Liver (tissue), 9 donors: ENCODE data around the gene SORCS2. TPM values are rescaled to one million over a fixed set of nuclear protein-coding genes. Genes with fewer than 3 reads are reported as not detected.

Experiments
- DNase-seq: peaks from one replicate; pipeline ENCODE4 v3.0.0-alpha.2; 2017; ENCODE audit warnings: low spot score
- H3K27ac ChIP-seq, 2 donors: one replicate each; pipeline ENCODE4 v1.7.0; 2013; ENCODE audit warnings: inconsistent platforms in 2 of 2, low read length in 2 of 2, control low read depth in 1 of 2, low read depth in 1 of 2, mild to moderate bottlenecking in 1 of 2
- H3K27me3 ChIP-seq, 4 donors: one replicate each; pipeline versions ENCODE4 v1.6.1 to v1.7.0; 2013; ENCODE audit warnings: low read length in 3 of 4, inconsistent platforms in 1 of 4, mild to moderate bottlenecking in 1 of 4, moderate library complexity in 1 of 4; ENCODE audit not compliant: control insufficient read depth in 4 of 4, insufficient read depth in 4 of 4
- H3K36me3 ChIP-seq, 4 donors: one replicate each; pipeline versions ENCODE4 v1.6.1 to v1.7.0; 2013; ENCODE audit warnings: low read length in 3 of 4, mild to moderate bottlenecking in 3 of 4, low read depth in 1 of 4, moderate library complexity in 1 of 4; ENCODE audit not compliant: control insufficient read depth in 4 of 4, insufficient read depth in 3 of 4
- H3K4me1 ChIP-seq, 4 donors: one replicate each; pipeline versions ENCODE4 v1.6.1 to v1.7.0; 2013; ENCODE audit warnings: low read length in 3 of 4, mild to moderate bottlenecking in 3 of 4, moderate library complexity in 1 of 4; ENCODE audit not compliant: control insufficient read depth in 4 of 4, insufficient read depth in 4 of 4
- H3K4me3 ChIP-seq, 3 donors: one replicate each; pipeline versions ENCODE4 v1.6.1 to v1.7.0; 2013; ENCODE audit warnings: low read length in 3 of 3, control low read depth in 1 of 3, low read depth in 1 of 3, mild to moderate bottlenecking in 1 of 3
- H3K9ac ChIP-seq, 2 donors: one replicate each; pipeline ENCODE4 v1.7.0; 2013; ENCODE audit warnings: low read length in 2 of 2, mild to moderate bottlenecking in 2 of 2, moderate library complexity in 2 of 2, control low read depth in 1 of 2, low read depth in 1 of 2
- H3K9me3 ChIP-seq, 4 donors: one replicate each; pipeline versions ENCODE4 v1.6.1 to v1.7.0; 2013; ENCODE audit warnings: low read length in 3 of 4; ENCODE audit not compliant: control insufficient read depth in 4 of 4
- CTCF ChIP-seq: fragments of 150-350 bp; IDR thresholded peaks from 2 replicates; pipeline ENCODE4 v1.5.1; 2017; ENCODE audit warnings: improper control_type of control experiment, low read depth, low read length; ENCODE audit not compliant: missing input control
- EGR1 ChIP-seq, 2 donors: IDR thresholded peaks; 2 replicates each; pipeline ENCODE4 v1.6.1; 2016 to 2018; ENCODE audit warnings: antibody characterized with exemption in 2 of 2, low read depth in 2 of 2
- FOXA1 ChIP-seq: IDR thresholded peaks from 2 replicates; pipeline ENCODE4 v1.6.1; 2016; ENCODE audit warnings: antibody characterized with exemption
- FOXA2 ChIP-seq: IDR thresholded peaks from 2 replicates; pipeline ENCODE4 v1.6.1; 2016; ENCODE audit warnings: antibody characterized with exemption
- GABPA ChIP-seq, 2 donors: IDR thresholded peaks in 1 of 2; conservative IDR thresholded peaks in 1 of 2; 2 replicates each; pipeline ENCODE4 v1.6.1; 2016; ENCODE audit warnings: antibody characterized with exemption in 2 of 2, mild to moderate bottlenecking in 1 of 2, moderate library complexity in 1 of 2
- HNF4A ChIP-seq, 2 donors: conservative IDR thresholded peaks; 2 replicates each; pipeline ENCODE4 v1.6.1; 2016; ENCODE audit warnings: antibody characterized with exemption in 2 of 2, mild to moderate bottlenecking in 2 of 2
- NR2F2 ChIP-seq: IDR thresholded peaks from 2 replicates; pipeline ENCODE4 v1.6.1; 2016; ENCODE audit warnings: antibody characterized with exemption
- RAD21 ChIP-seq, 2 donors: IDR thresholded peaks; 2 replicates each; pipeline ENCODE4 v1.6.1; 2016; ENCODE audit warnings: antibody characterized with exemption in 2 of 2, mild to moderate bottlenecking in 2 of 2
- REST ChIP-seq: IDR thresholded peaks from 2 replicates; pipeline ENCODE4 v1.6.1; 2016; ENCODE audit warnings: antibody characterized with exemption, mild to moderate bottlenecking
- SP1 ChIP-seq: IDR thresholded peaks from 2 replicates; pipeline ENCODE4 v1.6.1; 2018; ENCODE audit warnings: antibody characterized with exemption, mild to moderate bottlenecking
- TAF1 ChIP-seq: conservative IDR thresholded peaks from 2 replicates; pipeline ENCODE4 v1.6.1; 2016; ENCODE audit warnings: antibody characterized with exemption, mild to moderate bottlenecking
- YY1 ChIP-seq: IDR thresholded peaks from 2 replicates; pipeline ENCODE4 v1.6.1; 2016; ENCODE audit warnings: antibody characterized with exemption, mild to moderate bottlenecking
- ZBTB33 ChIP-seq: IDR thresholded peaks from 2 replicates; pipeline ENCODE4 v1.6.1; 2016; ENCODE audit warnings: antibody characterized with exemption
- WGBS: extraction: QIAGEN DNeasy Blood & Tissue Kit; methylation state at CpG from one replicate; pipeline ENCODE4 v1.1.7; 2013; 5-methylcytosine and 5-hydroxymethylcytosine counted together
- polyA plus RNA-seq, 2 donors: library from polyadenylated mRNA; stranded (reverse) in 1 of 2; unstranded in 1 of 2; fragments of 200-250 nt in 1 of 2; fragments of >200 nt in 1 of 2; fragmentation: Nextera tagmentation in 1 of 2; extraction: Ambion mirVana in 1 of 2; gene quantifications; one replicate each; pipeline versions ENCODE4 v1.2.1 to v1.2.3, GENCODE V29; 2013 to 2015
- total RNA-seq, 2 donors: library from RNA; depleted of rRNA; stranded (reverse); fragments of >200 nt; gene quantifications; one replicate each; pipeline ENCODE4 v1.2.3, GENCODE V29; 2014
- donor health status: healthy.
- donor health status: healthy.
- donor health status: healthy.
- donor health status: healthy.
- donor health status: healthy.

The SORCS2 gene
- total and polyA plus RNA-seq, 4 donors = 0.10 to 1.4 (median 0.92) TPM

- TF ChIP-seq REST = no peak
- no peak for TF ChIP-seq GABPA (IDR thresholded peaks at IDR 0.05 in 1 of 2, conservative IDR thresholded peaks at IDR 0.05 in 1 of 2)
- no peak for TF ChIP-seq FOXA2
These were observed 483.4 kb downstream of the SORCS2 start (continued) for GRCh38 chr4:7675612-7676320.

GRCh38 chr4:7676398-7676922 lies 484.1 kb downstream of the SORCS2 start:
- DNase-seq = no peak
- 59% methylated on average over 4 of the region's 4 CpGs for WGBS

GRCh38 chr4:7677086-7677485 lies 484.7 kb downstream of the SORCS2 start:
- no peaks in the 10 kb centered on the region for H3K27me3 ChIP-seq
- H3K4me3 ChIP-seq = no peak overlapping the region
- no peaks in the 10 kb centered on the region for H3K4me1 ChIP-seq
- WGBS = 92% methylated on average over 15 of the region's 15 CpGs
- H3K36me3 ChIP-seq = no peaks in the 10 kb centered on the region
- H3K27ac ChIP-seq = no peak overlapping the region
- no peak overlapping the region for H3K9ac ChIP-seq
- no peak for DNase-seq
- H3K9me3 ChIP-seq = no peaks in the 10 kb centered on the region
- TF ChIP-seq YY1 (no peak), RAD21 (IDR thresholded peaks at IDR 0.05) (no peak), ZBTB33 (no peak), CTCF (no peak), TAF1 (no peak), SP1 (no peak), EGR1 (IDR thresholded peaks at IDR 0.05; ENCODE audit: low read depth in 2 of 2) (no peak), HNF4A (conservative IDR thresholded peaks at IDR 0.05) (no peak), NR2F2 (no peak), FOXA1 (no peak)

More at GRCh38 chr4:7676398-7676922, 484.1 kb downstream of the SORCS2 start:
- Histone ChIP-seq H3K4me3 (no peak overlapping the region), H3K36me3 (no peaks in the 10 kb centered on the region), H3K27me3 (no peaks in the 10 kb centered on the region), H3K27ac (no peak overlapping the region), H3K9me3 (no peaks in the 10 kb centered on the region), H3K9ac (no peak overlapping the region), H3K4me1 (no peaks in the 10 kb centered on the region)
- TF ChIP-seq CTCF (no peak), FOXA1 (no peak), NR2F2 (no peak), SP1 (no peak), GABPA (IDR thresholded peaks at IDR 0.05 in 1 of 2, conservative IDR thresholded peaks at IDR 0.05 in 1 of 2) (no peak), FOXA2 (no peak)
